Right atrium auricular region (tissue), 2 donors: Measurements from ENCODE around the gene ST3GAL2. TPM values are rescaled to one million over a fixed set of nuclear protein-coding genes. Genes with fewer than 3 reads are reported as not detected.

Experiments
- DNase-seq: peaks from one replicate; pipeline ENCODE4 v3.0.0-alpha.2; 2019; ENCODE audit warnings: low spot score
- H3K27ac ChIP-seq, 2 donors: fragments of 200-600 bp; sonication (generic); 1 replicate in 1 of 2; 2 replicates in 1 of 2; pipeline ENCODE4 v1.5.1; 2016 to 2019
- H3K27me3 ChIP-seq, 2 donors: fragments of 200-600 bp; sonication (generic); one replicate each; pipeline versions ENCODE4 v1.5.1 to v1.6.0; 2017 to 2019
- H3K36me3 ChIP-seq: fragments of 200-600 bp; sonication (generic); one replicate; pipeline ENCODE4 v1.5.1; 2016
- H3K4me1 ChIP-seq, 2 donors: fragments of 200-600 bp; sonication (generic); one replicate each; pipeline versions ENCODE4 v1.5.1 to v1.6.0; 2017 to 2019
- H3K4me3 ChIP-seq, 2 donors: fragments of 200-600 bp; sonication (generic); 1 replicate in 1 of 2; 2 replicates in 1 of 2; pipeline ENCODE4 v1.5.1; 2017 to 2019; ENCODE audit warnings: mild to moderate bottlenecking in 1 of 2, moderate library complexity in 1 of 2
- H3K9me3 ChIP-seq, 2 donors: fragments of 200-600 bp; sonication (generic); one replicate each; pipeline ENCODE4 v1.5.1; 2019
- total RNA-seq, 2 donors: library from RNA; depleted of rRNA; stranded (reverse); fragments of >200 nt; gene quantifications; one replicate each; pipeline ENCODE4 v1.1.0, GENCODE V29; 2016
- TF ChIP-seq, protein P1 (sequence below), 2 donors: fragments of 200-600 bp; sonication (generic); IDR thresholded peaks; one replicate each; pipeline ENCODE4 v1.5.1; 2019; ENCODE audit warnings: antibody characterized with exemption in 2 of 2

Gene ST3GAL2
- total RNA-seq, 2 donors from 2014 or later, result 13.5 to 16.9 TPM

DNA sequence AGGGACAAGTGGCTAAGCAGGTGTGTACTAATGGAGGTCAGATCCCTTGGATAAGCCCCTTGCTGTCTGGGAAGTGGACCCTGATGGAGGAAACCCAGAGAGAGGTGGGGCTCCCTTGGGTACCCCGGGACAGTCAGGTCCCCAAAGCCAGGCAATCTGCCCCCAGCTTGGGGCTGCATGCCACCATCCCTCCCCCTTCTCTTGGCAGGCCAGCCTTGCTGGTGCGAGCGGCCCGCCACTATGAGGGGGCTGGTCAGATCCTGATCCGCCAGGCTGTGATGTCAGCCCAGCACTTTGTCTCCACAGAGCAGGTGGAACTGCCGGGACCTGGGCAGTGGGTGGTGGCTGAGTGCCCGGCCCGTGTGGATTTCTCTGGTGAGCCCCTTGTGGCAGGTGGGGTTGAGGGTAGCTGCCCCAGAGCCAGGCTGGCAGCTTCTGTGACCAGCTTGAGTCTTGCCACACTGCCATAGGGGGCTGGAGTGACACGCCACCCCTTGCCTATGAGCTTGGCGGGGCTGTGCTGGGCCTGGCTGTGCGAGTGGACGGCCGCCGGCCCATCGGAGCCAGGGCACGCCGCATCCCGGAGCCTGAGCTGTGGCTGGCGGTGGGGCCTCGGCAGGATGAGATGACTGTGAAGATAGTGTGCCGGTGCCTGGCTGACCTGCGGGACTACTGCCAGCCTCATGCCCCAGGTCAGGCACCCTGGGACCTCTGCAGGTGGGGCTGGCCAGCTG is 35.6 kb upstream of the ST3GAL2 start:
- no peaks in the 10 kb centered on the region for H3K27me3 ChIP-seq
- no peaks in the 10 kb centered on the region for H3K9me3 ChIP-seq
- H3K4me1 ChIP-seq, result peaks cover 0 to 21% of the 10 kb centered on the region in 2 donors
- H3K36me3 ChIP-seq, result peaks cover 38% of the 10 kb centered on the region
- H3K27ac ChIP-seq, result no peak overlapping the region
- H3K4me3 ChIP-seq, result no peak overlapping the region
- DNase-seq, result no peak
- TF ChIP-seq, protein P1, sequence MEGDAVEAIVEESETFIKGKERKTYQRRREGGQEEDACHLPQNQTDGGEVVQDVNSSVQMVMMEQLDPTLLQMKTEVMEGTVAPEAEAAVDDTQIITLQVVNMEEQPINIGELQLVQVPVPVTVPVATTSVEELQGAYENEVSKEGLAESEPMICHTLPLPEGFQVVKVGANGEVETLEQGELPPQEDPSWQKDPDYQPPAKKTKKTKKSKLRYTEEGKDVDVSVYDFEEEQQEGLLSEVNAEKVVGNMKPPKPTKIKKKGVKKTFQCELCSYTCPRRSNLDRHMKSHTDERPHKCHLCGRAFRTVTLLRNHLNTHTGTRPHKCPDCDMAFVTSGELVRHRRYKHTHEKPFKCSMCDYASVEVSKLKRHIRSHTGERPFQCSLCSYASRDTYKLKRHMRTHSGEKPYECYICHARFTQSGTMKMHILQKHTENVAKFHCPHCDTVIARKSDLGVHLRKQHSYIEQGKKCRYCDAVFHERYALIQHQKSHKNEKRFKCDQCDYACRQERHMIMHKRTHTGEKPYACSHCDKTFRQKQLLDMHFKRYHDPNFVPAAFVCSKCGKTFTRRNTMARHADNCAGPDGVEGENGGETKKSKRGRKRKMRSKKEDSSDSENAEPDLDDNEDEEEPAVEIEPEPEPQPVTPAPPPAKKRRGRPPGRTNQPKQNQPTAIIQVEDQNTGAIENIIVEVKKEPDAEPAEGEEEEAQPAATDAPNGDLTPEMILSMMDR (IDR thresholded peaks at IDR 0.05), result no peak

- TF ChIP-seq, protein P1 (IDR thresholded peaks at IDR 0.05), result no peak
- Histone ChIP-seq H3K9me3 (no peaks in the 10 kb centered on the region), H3K4me1 (peaks cover 0 to 13% of the 10 kb centered on the region in 2 donors), H3K4me3 (no peak overlapping the region), H3K27me3 (no peaks in the 10 kb centered on the region), H3K27ac (no peak overlapping the region), H3K36me3 (peaks cover 31% of the 10 kb centered on the region)
- DNase-seq, result no peak
Observed at GRCh38 chr16:70473446-70474319, 34.8 kb upstream of the ST3GAL2 start.

GRCh38 chr16:70472786-70473433 is 34.0 kb upstream of the ST3GAL2 start:
- peaks cover 0 to 7% of the 10 kb centered on the region in 2 donors for H3K4me1 ChIP-seq
- H3K27me3 ChIP-seq, result no peaks in the 10 kb centered on the region
- no peak for DNase-seq
- H3K9me3 ChIP-seq, result no peaks in the 10 kb centered on the region
- no peak overlapping the region for H3K4me3 ChIP-seq
- no peak overlapping the region for H3K27ac ChIP-seq
- TF ChIP-seq, protein P1 (IDR thresholded peaks at IDR 0.05), result no peak
- H3K36me3 ChIP-seq, result peaks cover 31% of the 10 kb centered on the region

DNA sequence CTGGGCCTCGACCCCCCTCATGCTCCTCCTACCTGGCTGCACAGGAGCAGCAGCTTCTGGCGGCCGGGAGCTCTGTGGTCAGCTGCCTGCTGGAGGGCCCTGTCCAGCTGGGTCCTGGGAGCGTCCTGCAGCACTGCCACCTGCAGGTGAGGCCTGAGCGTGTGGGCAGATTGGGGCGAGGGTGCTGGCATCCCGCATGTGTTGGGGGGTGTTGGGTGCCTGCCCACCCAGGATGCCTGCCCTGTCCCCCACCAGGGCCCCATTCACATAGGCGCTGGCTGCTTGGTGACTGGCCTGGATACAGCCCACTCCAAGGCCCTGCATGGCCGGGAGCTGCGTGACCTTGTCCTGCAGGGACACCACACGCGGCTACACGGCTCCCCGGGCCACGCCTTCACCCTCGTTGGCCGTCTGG is 32.0 kb upstream of the ST3GAL2 start:
- TF ChIP-seq, protein P1 (IDR thresholded peaks at IDR 0.05), result peak in 1 of 2 donors; percentile 61
- H3K36me3 ChIP-seq, result peaks cover 37% of the 10 kb centered on the region
- DNase-seq, result no peak

GRCh38 chr16:70470141-70470926 is 31.4 kb upstream of the ST3GAL2 start:
- Histone ChIP-seq H3K36me3 (peaks cover 33% of the 10 kb centered on the region), H3K27me3 (no peaks in the 10 kb centered on the region), H3K27ac (no peak overlapping the region), H3K9me3 (no peaks in the 10 kb centered on the region), H3K4me1 (no peaks in the 10 kb centered on the region), H3K4me3 (no peak overlapping the region)
- DNase-seq, result no peak
- TF ChIP-seq, protein P1 (IDR thresholded peaks at IDR 0.05), result no peak

More for the DNA sequence above, 32.0 kb upstream of the ST3GAL2 start:
- no peaks in the 10 kb centered on the region for H3K4me1 ChIP-seq
- no peak overlapping the region for H3K27ac ChIP-seq
- H3K9me3 ChIP-seq, result no peaks in the 10 kb centered on the region
- H3K4me3 ChIP-seq, result no peak overlapping the region
- H3K27me3 ChIP-seq, result no peaks in the 10 kb centered on the region
